HepG2 (cell line): ENCODE results near the gene PRDX5. TPM values are rescaled to one million over a fixed set of nuclear protein-coding genes. Genes with fewer than 3 reads are reported as not detected.
A peak's percentile ranks its signal among the peaks of the same experiment; 100 is the strongest.

ENCODE experiments used
- ATAC-seq: fragments of 200-7000 bp; cut with Tn5 transposase; 3 replicates; pipeline ENCODE4 v1.9.1; 2020; ENCODE audit warnings: mild to moderate bottlenecking, moderate library complexity
- BruUV-seq: library from RNA; stranded (reverse); fragments of 400-500 nt; replicated peaks from 2 replicates; lab custom pipeline; 2021; lab: Mats Ljungman, UMichigan
- CTCF ChIA-PET: fragments of 300-600 bp; formaldehyde crosslinking; extraction: SDS; loops from one replicate; lab custom pipeline; 2021; ENCODE audit warnings: low total read pairs, inconsistent platforms, low intra/inter-chr PET ratio; lab: Yijun Ruan, JAX
- POLR2A ChIA-PET: fragments of 350-600 bp; sonication (Branson Sonifier 250); formaldehyde crosslinking; loops from one replicate; lab custom pipeline; 2020; ENCODE audit warnings: antibody characterized with exemption, inconsistent platforms; lab: Yijun Ruan, JAX
- DNase-seq: peaks from one replicate; pipeline ENCODE4 v3.0.0-alpha.2; 2015; ENCODE audit warnings: low spot score
- FAIRE-seq: peaks from 3 replicates; lab custom pipeline; 2011; peaks lifted over from hg19 to GRCh38; lab: Jason Lieb, UNC
- H2AFZ ChIP-seq: one replicate; pipeline ENCODE4 v1.6.1; 2011; ENCODE audit warnings: low read length, inconsistent platforms
- H3K27ac ChIP-seq: fragments of 300-600 bp; 3 replicates; pipeline ENCODE4 v1.8.0; 2011; ENCODE audit warnings: mixed run types, mild to moderate bottlenecking, mixed read lengths, low read length, inconsistent platforms; ENCODE audit not compliant: insufficient read depth; ENCODE audit errors: extremely low read length
- H3K27me3 ChIP-seq, 2 experiments: fragments of 200-600 bp in 1 of 2; 2 replicates in 1 of 2; 3 replicates in 1 of 2; pipeline versions ENCODE4 v1.6.0 to v1.8.0; 2011; ENCODE audit warnings: low read length in 2 of 2, mild to moderate bottlenecking in 2 of 2, moderate library complexity in 2 of 2, inconsistent platforms in 1 of 2; ENCODE audit not compliant: insufficient read depth in 2 of 2, control insufficient read depth in 1 of 2
- H3K36me3 ChIP-seq, 2 experiments: fragments of 200-600 bp in 1 of 2; replicated peaks in 1 of 2; 2 replicates in 1 of 2; 3 replicates in 1 of 2; pipeline versions ENCODE4 v1.5.1 to v1.8.0; 2011; ENCODE audit warnings: low read length in 2 of 2, inconsistent platforms in 1 of 2; ENCODE audit not compliant: insufficient read depth in 2 of 2, control insufficient read depth in 1 of 2
- H3K4me1 ChIP-seq: 2 replicates; pipeline ENCODE4 v1.5.1; 2012; ENCODE audit warnings: low read length, inconsistent platforms; ENCODE audit not compliant: insufficient read depth
- H3K4me2 ChIP-seq: 2 replicates; pipeline ENCODE4 v1.6.0; 2011; ENCODE audit warnings: low read depth, low read length, inconsistent platforms
- H3K4me3 ChIP-seq, 3 experiments: fragments of 200-600 bp in 1 of 3; sonication (generic), shearing (Covaris generic) in 1 of 3; replicated peaks in 1 of 3; 2 replicates each; pipeline ENCODE4 v1.5.1; 2011 to 2016; ENCODE audit warnings: low read length in 3 of 3, inconsistent platforms in 2 of 3, low read depth in 2 of 3, mild to moderate bottlenecking in 2 of 3, control low read depth in 1 of 3, mixed read lengths in 1 of 3; ENCODE audit not compliant: insufficient read depth in 1 of 3
- H3K79me2 ChIP-seq: one replicate; pipeline ENCODE4 v1.6.1; 2011; ENCODE audit warnings: low read length, inconsistent platforms; ENCODE audit not compliant: insufficient read depth
- H3K9ac ChIP-seq: 2 replicates; pipeline ENCODE4 v1.6.0; 2011; ENCODE audit warnings: mild to moderate bottlenecking, low read depth, low read length, inconsistent platforms; ENCODE audit not compliant: insufficient read depth
- H3K9me3 ChIP-seq: 2 replicates; pipeline ENCODE4 v1.5.1; 2012; ENCODE audit warnings: mild to moderate bottlenecking, low read length
- H4K20me1 ChIP-seq: 2 replicates; pipeline ENCODE4 v1.6.0; 2011; ENCODE audit warnings: inconsistent platforms, mild to moderate bottlenecking, low read length, moderate library complexity; ENCODE audit not compliant: insufficient read depth
- CREM ChIP-seq, 2 experiments: sonication (generic) in 1 of 2; formaldehyde crosslinking in 1 of 2; IDR thresholded peaks; 2 replicates each; pipeline versions ENCODE4 v1.4.0 to v1.6.1; 2016 to 2020; ENCODE audit warnings: antibody characterized with exemption in 1 of 2, mild to moderate bottlenecking in 1 of 2, missing genetic modification reagents in 1 of 2
- HDAC6 ChIP-seq: fragments of 200-600 bp; sonication (generic); IDR thresholded peaks from 2 replicates; pipeline ENCODE4 v1.7.0; 2017; ENCODE audit warnings: mild to moderate bottlenecking, antibody characterized with exemption, low read length, low read depth
- NFYC ChIP-seq: IDR thresholded peaks from 2 replicates; pipeline ENCODE4 v1.6.1; 2016; ENCODE audit warnings: missing genetic modification reagents, missing compliant biosample characterization
- PCBP2 ChIP-seq: fragments of 200-400 bp; formaldehyde crosslinking; optimal IDR thresholded peaks from 2 replicates; pipeline ENCODE3; 2018; ENCODE audit warnings: low read length, low read depth; ENCODE audit not compliant: poor library complexity, severe bottlenecking
- RAD21 ChIP-seq: fragments of 450-650 bp; formaldehyde crosslinking; IDR thresholded peaks from 2 replicates; pipeline ENCODE4 v1.5.0; 2020; ENCODE audit warnings: mild to moderate bottlenecking
- SALL2 ChIP-seq: sonication (generic); formaldehyde crosslinking; IDR thresholded peaks from 2 replicates; pipeline ENCODE4 v1.8.1; 2023; ENCODE audit warnings: mild to moderate bottlenecking, missing genetic modification reagents, inconsistent platforms
- TARDBP ChIP-seq: sonication (generic); formaldehyde crosslinking; IDR thresholded peaks from 2 replicates; pipeline ENCODE4 v1.8.0; 2022; ENCODE audit warnings: mild to moderate bottlenecking, missing genetic modification reagents
- ZNF558 ChIP-seq: sonication (generic); formaldehyde crosslinking; IDR thresholded peaks from 2 replicates; pipeline ENCODE4 v1.9.0; 2022; ENCODE audit warnings: mild to moderate bottlenecking, missing genetic modification reagents, borderline replicate concordance
- ZNF564 ChIP-seq: sonication (generic); formaldehyde crosslinking; IDR thresholded peaks from 2 replicates; pipeline ENCODE4 v1.8.1; 2023; ENCODE audit warnings: mild to moderate bottlenecking, missing genetic modification reagents
- WGBS: methylation state at CpG from one replicate; pipeline ENCODE4 v1.1.6; 2017; ENCODE audit warnings: low lambda C conversion rate; 5-methylcytosine and 5-hydroxymethylcytosine counted together
- in situ Hi-C: cut with HindIII; loops from 2 replicates; pipeline ENCODE4 v1.10.0; 2017; ENCODE audit warnings: low pct_unique_long_range_greater_than_20kb; ENCODE audit not compliant: extremely low pct_ligation_motif_present
- intact Hi-C: fragments of 100-400 bp; cut with micrococcal nuclease; formaldehyde crosslinking; loops from one replicate; pipeline ENCODE4 v1.10.0; 2022; ENCODE audit not compliant: unreplicated experiment
- polyA plus RNA-seq, 8 experiments: library from polyadenylated mRNA; depleted of rRNA in 3 of 8; stranded (reverse) in 7 of 8; unstranded in 1 of 8; fragments of >200 nt; fragmentation: Illumina TruSeq in 4 of 8; extraction: Trizol in 4 of 8; gene quantifications; 2 replicates each; pipeline versions ENCODE4 v1.2.1 to v1.2.3, GENCODE V29; 2011 to 2016; ENCODE audit warnings: low read depth in 4 of 8, missing spikeins in 1 of 8, mixed read lengths in 1 of 8; ENCODE audit not compliant: insufficient read depth in 1 of 8
- total RNA-seq, 5 experiments: library from RNA; depleted of rRNA; stranded (reverse); fragments of >200 nt; fragmentation: Illumina TruSeq; extraction: Trizol; gene quantifications; 2 replicates each; pipeline ENCODE4 v1.2.3, GENCODE V29; 2016; ENCODE audit warnings: low read depth in 1 of 5
- TF ChIP-seq, protein P1 (sequence below): sonication (generic); formaldehyde crosslinking; conservative IDR thresholded peaks from 2 replicates; pipeline ENCODE4 v1.8.0; 2022; ENCODE audit warnings: mild to moderate bottlenecking, moderate library complexity, missing genetic modification reagents
- TF ChIP-seq, protein P2 (sequence below): sonication (generic); formaldehyde crosslinking; IDR thresholded peaks from 2 replicates; pipeline ENCODE4 v1.4.0; 2020; ENCODE audit warnings: mild to moderate bottlenecking, missing genetic modification reagents
- TF ChIP-seq, protein P3 (sequence below): sonication (generic); formaldehyde crosslinking; IDR thresholded peaks from 2 replicates; pipeline ENCODE4 v1.8.0; 2022; ENCODE audit warnings: mild to moderate bottlenecking, missing genetic modification reagents, moderate library complexity
- TF ChIP-seq, protein P4 (sequence below): sonication (generic); formaldehyde crosslinking; IDR thresholded peaks from 2 replicates; pipeline ENCODE4 v1.5.0; 2020; ENCODE audit warnings: missing genetic modification reagents
- TF ChIP-seq, protein P5 (sequence below): sonication (generic); formaldehyde crosslinking; IDR thresholded peaks from 2 replicates; pipeline ENCODE4 v1.4.0; 2020; ENCODE audit warnings: missing genetic modification reagents, borderline replicate concordance
- TF ChIP-seq, protein P6 (sequence below): sonication (generic); formaldehyde crosslinking; IDR thresholded peaks from 2 replicates; pipeline ENCODE4 v1.4.0; 2020; ENCODE audit warnings: mild to moderate bottlenecking, missing genetic modification reagents

Gene PRDX5
- total and polyA plus RNA-seq, 2 of the 13 experiments (the other 11 are each of a cell fraction or from before 2014, with no cell fraction given) = 215 to 311 TPM

DNA sequence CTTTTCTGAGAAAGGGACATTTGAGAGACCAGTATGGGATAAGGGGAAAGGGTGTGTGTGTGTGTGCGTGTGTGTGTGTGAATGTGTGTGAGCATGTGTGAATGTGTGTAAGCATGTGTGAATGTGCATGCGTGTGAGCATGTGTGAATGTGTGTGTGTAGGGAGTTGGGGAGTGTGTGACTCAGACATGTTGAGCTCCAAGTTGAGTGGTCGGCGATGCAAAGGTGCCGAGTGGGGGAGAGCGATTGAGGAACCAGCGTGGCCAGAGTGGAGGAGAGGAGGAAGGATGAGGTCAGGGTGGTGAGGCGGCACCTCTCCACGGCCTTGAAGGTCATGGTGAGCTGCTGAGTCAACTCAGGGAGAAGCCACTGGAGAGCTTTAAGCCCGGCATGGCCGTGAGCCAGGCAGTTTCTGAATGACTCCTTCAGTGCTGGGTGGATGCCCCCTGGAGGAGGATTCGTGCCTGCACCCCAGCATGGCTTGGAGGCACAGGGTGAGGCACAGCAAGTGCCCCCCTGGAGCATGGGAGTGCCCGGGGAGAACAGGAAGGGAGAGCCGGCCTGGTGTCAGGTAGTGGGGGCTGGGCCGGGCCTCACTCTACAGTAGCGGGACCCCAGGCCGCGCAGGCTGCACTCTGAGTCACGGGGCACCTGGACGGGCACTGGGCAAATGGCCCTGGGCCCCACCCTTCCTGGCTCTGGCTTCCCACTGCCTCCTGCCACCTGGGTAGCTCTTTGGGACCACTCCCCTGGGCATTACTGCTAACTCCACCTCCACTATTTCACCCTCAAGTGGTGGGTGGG lies 13.8 kb downstream of the PRDX5 start:
- in situ Hi-C loops = no loop called here
- ChIA-PET POLR2A (interaction anchor here (0.6 to 1.9 kb wide), 12 partner anchors 8 to 127 kb away, joined by 3 to 33 read pairs (median 4); partner anchors contain the start of genes ESRRA, FKBP2, PRDX5 and TRMT112), CTCF (interaction anchor here (1.0 kb wide), 1 partner anchor 31 kb away, joined by 5 read pairs; no protein-coding TSS in a partner anchor)
- no peaks in the 10 kb centered on the region for H3K9me3 ChIP-seq
- no peaks in the 10 kb centered on the region for H3K36me3 ChIP-seq
- FAIRE-seq = peak; percentile 71
- H3K4me3 ChIP-seq = peak overlapping the region; percentile 1 to 68 (median 5); a peak in 5 of 6 replicates
- no TSS peak for BruUV-seq
- no peaks in the 10 kb centered on the region for H4K20me1 ChIP-seq
- peak overlapping the region; percentile 50 for H3K9ac ChIP-seq
- no peaks in the 10 kb centered on the region for H3K79me2 ChIP-seq
- ATAC-seq = peak; percentile 91
- WGBS = 10% methylated on average over 10 of the region's 20 CpGs
- H3K4me1 ChIP-seq = peaks cover 27% of the 10 kb centered on the region
- peak overlapping the region; percentile 85 for H3K4me2 ChIP-seq
- DNase-seq = peak; percentile 69
- H3K27ac ChIP-seq = no peak overlapping the region
- peak overlapping the region; percentile 35 for H2AFZ ChIP-seq
- intact Hi-C loops = no loop called here
- H3K27me3 ChIP-seq = peaks cover 3 to 7% of the 10 kb centered on the region in 2 experiments; a peak in 3 of 5 replicates
- TF ChIP-seq ZNF564 (CRISPR knock-in tag) (no peak), RAD21 (CRISPR knock-in tag) (peak; percentile 75), NFYC (CRISPR knock-in tag) (no peak), PCBP2 (no peak), SALL2 (no peak), ZNF558 (CRISPR knock-in tag) (no peak), CREM (IDR thresholded peaks at IDR 0.05) (no peak), CREM (CRISPR knock-in tag; IDR thresholded peaks at IDR 0.05) (no peak), TARDBP (CRISPR knock-in tag) (no peak), HDAC6 (no peak)
- TF ChIP-seq, protein P1, sequence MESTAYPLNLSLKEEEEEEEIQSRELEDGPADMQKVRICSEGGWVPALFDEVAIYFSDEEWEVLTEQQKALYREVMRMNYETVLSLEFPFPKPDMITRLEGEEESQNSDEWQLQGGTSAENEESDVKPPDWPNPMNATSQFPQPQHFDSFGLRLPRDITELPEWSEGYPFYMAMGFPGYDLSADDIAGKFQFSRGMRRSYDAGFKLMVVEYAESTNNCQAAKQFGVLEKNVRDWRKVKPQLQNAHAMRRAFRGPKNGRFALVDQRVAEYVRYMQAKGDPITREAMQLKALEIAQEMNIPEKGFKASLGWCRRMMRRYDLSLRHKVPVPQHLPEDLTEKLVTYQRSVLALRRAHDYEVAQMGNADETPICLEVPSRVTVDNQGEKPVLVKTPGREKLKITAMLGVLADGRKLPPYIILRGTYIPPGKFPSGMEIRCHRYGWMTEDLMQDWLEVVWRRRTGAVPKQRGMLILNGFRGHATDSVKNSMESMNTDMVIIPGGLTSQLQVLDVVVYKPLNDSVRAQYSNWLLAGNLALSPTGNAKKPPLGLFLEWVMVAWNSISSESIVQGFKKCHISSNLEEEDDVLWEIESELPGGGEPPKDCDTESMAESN = 0 out of 2 replicates have a peak, but pooled peaks have one; percentile 27
- TF ChIP-seq, protein P2, sequence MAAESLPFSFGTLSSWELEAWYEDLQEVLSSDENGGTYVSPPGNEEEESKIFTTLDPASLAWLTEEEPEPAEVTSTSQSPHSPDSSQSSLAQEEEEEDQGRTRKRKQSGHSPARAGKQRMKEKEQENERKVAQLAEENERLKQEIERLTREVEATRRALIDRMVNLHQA (CRISPR knock-in tag) = no peak
- TF ChIP-seq, protein P3, sequence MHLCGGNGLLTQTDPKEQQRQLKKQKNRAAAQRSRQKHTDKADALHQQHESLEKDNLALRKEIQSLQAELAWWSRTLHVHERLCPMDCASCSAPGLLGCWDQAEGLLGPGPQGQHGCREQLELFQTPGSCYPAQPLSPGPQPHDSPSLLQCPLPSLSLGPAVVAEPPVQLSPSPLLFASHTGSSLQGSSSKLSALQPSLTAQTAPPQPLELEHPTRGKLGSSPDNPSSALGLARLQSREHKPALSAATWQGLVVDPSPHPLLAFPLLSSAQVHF (CRISPR knock-in tag) = no peak
- TF ChIP-seq, protein P4, sequence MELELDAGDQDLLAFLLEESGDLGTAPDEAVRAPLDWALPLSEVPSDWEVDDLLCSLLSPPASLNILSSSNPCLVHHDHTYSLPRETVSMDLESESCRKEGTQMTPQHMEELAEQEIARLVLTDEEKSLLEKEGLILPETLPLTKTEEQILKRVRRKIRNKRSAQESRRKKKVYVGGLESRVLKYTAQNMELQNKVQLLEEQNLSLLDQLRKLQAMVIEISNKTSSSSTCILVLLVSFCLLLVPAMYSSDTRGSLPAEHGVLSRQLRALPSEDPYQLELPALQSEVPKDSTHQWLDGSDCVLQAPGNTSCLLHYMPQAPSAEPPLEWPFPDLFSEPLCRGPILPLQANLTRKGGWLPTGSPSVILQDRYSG (CRISPR knock-in tag) = no peak
- TF ChIP-seq, protein P5, sequence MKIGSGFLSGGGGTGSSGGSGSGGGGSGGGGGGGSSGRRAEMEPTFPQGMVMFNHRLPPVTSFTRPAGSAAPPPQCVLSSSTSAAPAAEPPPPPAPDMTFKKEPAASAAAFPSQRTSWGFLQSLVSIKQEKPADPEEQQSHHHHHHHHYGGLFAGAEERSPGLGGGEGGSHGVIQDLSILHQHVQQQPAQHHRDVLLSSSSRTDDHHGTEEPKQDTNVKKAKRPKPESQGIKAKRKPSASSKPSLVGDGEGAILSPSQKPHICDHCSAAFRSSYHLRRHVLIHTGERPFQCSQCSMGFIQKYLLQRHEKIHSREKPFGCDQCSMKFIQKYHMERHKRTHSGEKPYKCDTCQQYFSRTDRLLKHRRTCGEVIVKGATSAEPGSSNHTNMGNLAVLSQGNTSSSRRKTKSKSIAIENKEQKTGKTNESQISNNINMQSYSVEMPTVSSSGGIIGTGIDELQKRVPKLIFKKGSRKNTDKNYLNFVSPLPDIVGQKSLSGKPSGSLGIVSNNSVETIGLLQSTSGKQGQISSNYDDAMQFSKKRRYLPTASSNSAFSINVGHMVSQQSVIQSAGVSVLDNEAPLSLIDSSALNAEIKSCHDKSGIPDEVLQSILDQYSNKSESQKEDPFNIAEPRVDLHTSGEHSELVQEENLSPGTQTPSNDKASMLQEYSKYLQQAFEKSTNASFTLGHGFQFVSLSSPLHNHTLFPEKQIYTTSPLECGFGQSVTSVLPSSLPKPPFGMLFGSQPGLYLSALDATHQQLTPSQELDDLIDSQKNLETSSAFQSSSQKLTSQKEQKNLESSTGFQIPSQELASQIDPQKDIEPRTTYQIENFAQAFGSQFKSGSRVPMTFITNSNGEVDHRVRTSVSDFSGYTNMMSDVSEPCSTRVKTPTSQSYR (CRISPR knock-in tag) = no peak
- TF ChIP-seq, protein P6, sequence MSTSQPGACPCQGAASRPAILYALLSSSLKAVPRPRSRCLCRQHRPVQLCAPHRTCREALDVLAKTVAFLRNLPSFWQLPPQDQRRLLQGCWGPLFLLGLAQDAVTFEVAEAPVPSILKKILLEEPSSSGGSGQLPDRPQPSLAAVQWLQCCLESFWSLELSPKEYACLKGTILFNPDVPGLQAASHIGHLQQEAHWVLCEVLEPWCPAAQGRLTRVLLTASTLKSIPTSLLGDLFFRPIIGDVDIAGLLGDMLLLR (CRISPR knock-in tag) = no peak
